ENCODE measurements around the gene LENEP.

- TF ChIP-seq CTCF (IDR thresholded peaks at IDR 0.05), result no peak
- TF ChIP-seq EZH2phosphoT487 (IDR thresholded peaks at IDR 0.05), result no peak
- no peak for TF ChIP-seq EZH2 (IDR thresholded peaks at IDR 0.05)
Observed at GRCh38 chr1:155016231-155016831, 22.9 kb downstream of the LENEP start.

Data from neural progenitor cell (in vitro differentiated cells).